ENCODE results near the gene ZNF236.

GRCh38 chr18:76819411-76820136 is 2.8 kb upstream of the ZNF236 start:
- TF ChIP-seq POLR2A (IDR thresholded peaks at IDR 0.05), result no peak
- TF ChIP-seq CTCF (IDR thresholded peaks at IDR 0.05), result no peak
- TF ChIP-seq EP300 (IDR thresholded peaks at IDR 0.05), result no peak

Data from sigmoid colon (tissue), 4 donors.